Inferior parietal cortex (tissue), 1 donor: Measurements from ENCODE around the gene TMEM161A.

Experiments used
- DNase-seq: peaks from one replicate; pipeline ENCODE4 v3.0.0-alpha.2; 2016; ENCODE audit errors: extremely low spot score

Gene TMEM161A

DNA sequence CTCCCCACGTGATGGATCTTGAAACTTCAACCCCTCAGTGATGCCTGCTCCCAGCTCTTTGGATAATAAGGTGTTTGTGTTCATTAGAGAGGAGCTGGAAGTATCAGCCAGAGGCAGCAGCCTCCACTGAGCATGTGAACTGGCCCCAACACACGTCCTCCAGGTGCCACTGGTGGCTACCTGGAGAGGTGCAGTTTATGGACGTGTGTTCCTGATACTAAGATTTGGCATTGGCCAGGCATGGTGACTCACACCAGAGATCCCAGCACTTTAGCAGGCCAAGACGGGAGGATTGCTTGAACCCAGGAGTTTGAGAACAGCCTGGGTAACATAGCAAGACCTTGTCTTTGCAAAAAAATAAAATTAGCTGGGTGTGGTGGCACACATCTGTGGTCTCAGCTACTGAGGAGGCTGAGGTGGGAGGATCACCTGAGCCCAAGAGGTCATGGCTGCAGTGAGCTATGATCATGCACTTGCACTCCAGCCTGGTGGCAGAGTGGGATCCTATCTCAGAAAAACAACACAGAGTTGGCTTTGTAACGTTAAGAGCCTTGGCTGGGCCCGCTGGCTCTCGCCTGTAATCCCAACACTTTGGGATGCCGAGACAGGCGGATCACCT is 40.1 kb downstream of the TMEM161A start:
- DNase-seq: no peak

- DNase-seq: no peak
These were observed 41.3 kb downstream of the TMEM161A start for GRCh38 chr19:19096641-19097627.

- no peak for DNase-seq
These were observed 42.6 kb downstream of the TMEM161A start for GRCh38 chr19:19095691-19096090.

DNA sequence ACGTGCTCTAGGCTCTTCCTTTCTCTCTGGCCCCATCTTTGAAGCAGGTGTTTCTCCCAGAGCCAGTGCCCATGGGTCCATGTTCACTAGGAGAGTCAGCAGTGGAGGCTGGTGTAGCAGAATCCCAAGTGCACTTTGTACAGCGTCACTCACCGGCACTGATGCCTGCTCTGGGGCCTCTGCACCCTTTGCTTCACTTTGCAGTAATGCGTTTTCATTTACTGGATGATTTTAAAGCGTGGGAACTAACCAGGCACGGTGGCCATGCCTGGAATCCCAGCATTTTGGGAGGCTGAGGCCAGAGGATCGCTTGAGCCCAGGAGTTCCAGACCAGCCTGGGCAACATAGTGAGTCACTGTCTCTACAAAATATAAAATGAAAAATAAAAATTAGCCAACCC is 43.8 kb downstream of the TMEM161A start:
- no peak for DNase-seq

DNA sequence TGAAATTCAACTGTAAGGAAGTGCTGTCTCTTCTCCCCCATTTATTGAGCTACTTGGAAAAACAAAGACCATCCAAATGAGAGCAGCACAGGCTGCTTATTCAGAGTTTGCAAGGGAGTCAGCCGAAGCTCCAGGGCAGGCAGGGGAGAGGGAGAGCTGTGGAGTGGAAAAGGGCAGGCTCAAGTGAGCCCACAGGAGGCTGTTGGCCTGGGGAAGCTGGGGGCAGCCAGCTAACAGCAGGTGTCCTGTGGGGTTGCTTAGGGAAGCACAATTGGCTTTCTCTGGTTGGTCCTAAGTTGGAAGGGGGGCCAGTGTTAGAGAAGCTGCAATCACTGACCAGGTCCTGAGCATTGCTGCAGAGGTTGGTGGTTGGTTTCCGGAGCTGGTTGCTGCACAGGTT is 50.6 kb downstream of the TMEM161A start:
- no peak for DNase-seq

DNA sequence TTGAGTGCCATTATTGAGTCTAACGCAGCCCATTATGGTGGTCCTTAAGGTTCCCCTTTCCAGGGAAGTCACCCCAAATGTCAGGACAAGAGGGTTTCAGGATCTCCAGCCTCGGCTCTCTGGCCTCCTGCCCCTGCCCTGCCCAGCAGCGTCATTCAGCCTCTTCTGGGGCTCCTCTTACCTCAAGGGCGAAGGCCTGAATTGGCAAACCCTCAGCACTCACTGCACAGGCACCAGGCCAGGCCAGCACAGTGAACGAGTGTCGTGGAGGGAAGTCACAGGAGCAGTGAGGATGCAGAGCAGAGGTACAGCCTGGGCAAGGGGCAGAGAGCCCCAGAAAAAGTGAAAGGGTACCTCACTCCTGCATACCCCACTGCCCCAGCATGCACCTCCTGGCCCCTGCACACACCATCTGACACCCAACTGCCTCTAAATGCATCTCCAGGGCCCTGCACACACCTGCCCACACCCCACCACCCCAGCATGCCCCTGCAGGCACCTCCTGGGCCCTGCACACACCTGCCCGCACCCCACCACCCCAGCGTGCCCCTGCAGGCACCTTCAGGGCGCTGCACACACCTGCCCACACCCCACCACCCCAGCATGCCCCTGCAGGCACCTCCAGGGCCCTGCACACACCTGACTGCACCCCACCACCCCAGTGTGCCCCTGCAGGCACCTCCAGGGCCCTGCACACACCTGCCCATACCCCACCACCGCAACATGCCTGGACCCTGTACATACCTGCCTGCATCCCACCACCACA is 54.7 kb downstream of the TMEM161A start:
- DNase-seq: no peak

DNA sequence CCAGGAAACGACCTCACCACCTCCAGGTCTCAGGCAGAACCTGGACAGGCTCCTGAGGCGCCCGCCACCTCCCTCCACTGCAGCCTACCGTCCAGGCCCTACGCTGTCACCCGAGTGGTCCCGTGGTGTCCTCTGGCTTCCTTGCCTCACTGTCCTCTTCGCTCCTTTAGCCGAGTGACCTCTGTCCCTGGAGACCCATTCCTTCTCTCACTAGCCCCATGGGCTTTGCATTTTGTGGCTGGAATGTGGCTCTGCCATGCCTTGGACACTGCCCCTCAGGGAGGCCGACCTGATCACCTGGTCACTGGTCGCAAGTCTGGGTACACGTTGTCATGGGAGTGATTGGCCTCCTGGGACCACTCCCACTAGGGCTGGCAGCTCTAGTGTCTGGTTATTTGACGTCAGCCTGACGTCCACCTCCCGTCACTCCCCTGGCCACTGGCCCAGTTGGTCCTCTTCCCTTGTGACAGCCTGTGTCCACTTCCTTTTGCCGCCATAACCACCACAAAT is 56.6 kb downstream of the TMEM161A start:
- no peak for DNase-seq

- no peak for DNase-seq
These were observed 58.7 kb downstream of the TMEM161A start for GRCh38 chr19:19079571-19079970.

DNA sequence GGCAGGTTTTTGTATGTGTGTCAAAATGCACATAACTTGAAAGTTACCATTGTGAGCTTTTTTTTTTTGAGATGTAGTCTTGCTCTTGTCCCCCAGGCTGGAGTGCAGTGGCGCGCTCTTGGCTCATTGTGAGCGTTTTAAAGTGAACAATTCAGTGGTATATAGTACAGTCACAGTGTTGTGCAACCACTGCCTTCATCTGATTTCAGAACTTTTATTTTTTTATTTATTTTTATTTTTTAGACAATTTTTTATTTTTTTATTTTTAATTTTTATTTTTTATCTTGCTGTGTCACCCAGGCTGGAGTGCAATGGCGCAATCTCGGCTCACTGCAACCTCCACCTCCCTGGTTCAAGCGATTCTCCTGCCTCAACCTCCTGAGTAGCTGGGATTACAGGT is 59.5 kb downstream of the TMEM161A start:
- no peak for DNase-seq

DNA sequence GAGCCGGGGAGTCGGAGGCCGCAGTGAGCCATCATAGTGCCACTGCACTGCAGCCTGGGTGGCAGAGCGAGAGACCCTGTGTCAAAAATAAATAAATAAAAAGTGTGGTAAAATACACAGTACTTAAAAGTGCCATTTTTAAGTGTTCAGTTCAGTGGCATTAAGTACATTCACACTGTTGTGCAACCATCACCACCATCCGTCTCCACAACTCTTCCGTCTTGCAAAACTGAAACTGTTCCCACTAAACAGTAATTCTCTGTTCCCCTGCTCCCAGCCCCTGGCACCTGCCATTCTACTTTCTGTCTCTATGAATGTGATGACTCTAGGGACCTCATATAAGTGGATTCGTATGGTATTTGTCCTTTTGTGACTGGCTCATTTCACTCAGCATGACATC is 61.2 kb downstream of the TMEM161A start:
- no peak for DNase-seq

- DNase-seq: no peak
These were observed 61.8 kb downstream of the TMEM161A start for GRCh38 chr19:19076476-19076875.

DNA sequence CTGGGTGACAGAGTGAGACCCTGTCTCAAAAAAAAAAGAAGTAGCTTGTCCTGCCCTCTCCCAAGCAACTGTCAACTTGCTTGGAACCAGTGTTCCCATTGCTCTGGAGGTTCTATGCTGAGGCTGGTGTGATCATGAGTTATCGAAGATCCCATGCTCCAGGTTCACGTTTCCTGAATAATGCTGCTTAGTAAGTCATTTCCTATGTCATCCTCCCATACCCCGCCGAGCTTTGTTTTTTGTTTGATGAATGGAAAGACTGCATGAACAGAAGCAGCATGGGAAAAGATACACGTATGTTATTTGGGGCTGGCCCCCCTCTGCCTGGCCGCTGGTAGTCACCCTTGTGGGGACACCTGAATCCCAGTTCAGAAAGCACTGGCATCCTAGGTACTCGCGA is 63.2 kb downstream of the TMEM161A start:
- DNase-seq: no peak

- no peak for DNase-seq
These were observed 63.9 kb downstream of the TMEM161A start for GRCh38 chr19:19074196-19074882.

DNA sequence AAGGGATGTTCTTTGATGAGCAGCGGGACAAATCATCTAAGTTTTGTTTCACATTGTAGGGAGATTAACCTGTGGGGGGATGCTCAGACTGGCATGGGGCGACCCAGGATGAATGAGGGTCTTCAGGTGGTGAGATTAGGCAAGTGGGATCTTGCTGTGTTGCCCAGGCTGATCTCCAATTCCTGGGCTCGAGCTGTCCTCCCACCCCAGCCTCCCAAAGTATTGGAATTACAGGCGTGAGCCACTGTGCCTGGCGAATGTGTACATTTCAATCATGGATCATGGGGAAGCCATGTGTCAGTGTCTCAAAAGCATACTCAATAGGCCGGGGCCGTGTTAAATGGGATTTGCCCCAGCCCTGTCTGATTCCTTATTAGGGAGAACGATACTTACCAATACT is 66.4 kb downstream of the TMEM161A start:
- DNase-seq: no peak
